Osteoblast (primary cell): Measurements from ENCODE around the gene KLHDC3. TPM values are rescaled to one million over a fixed set of nuclear protein-coding genes. Genes with fewer than 3 reads are reported as not detected.

Experiments used
- DNase-seq: peaks from one replicate; pipeline ENCODE4 v3.0.0; 2011; ENCODE audit warnings: low spot score, mixed read lengths; ENCODE audit not compliant: insufficient read length; ENCODE audit errors: missing footprints
- H2AFZ ChIP-seq: 2 replicates; pipeline ENCODE4 v1.6.0; 2011; ENCODE audit warnings: mild to moderate bottlenecking, low read length
- H3K27ac ChIP-seq: 2 replicates; pipeline ENCODE4 v1.5.1; 2011; ENCODE audit warnings: mild to moderate bottlenecking, low read depth, low read length, moderate library complexity
- H3K27me3 ChIP-seq: 2 replicates; pipeline ENCODE4 v1.6.0; 2012; ENCODE audit warnings: mild to moderate bottlenecking, control low read depth, inconsistent platforms, low read length, moderate library complexity; ENCODE audit not compliant: insufficient read depth
- H3K36me3 ChIP-seq: 2 replicates; pipeline ENCODE4 v1.5.1; 2011; ENCODE audit warnings: mild to moderate bottlenecking, low read length, control low read depth, moderate library complexity; ENCODE audit not compliant: insufficient read depth
- H3K4me1 ChIP-seq: 2 replicates; pipeline ENCODE4 v1.5.1; 2011; ENCODE audit warnings: mild to moderate bottlenecking, low read length, control low read depth, moderate library complexity; ENCODE audit not compliant: insufficient read depth
- H3K4me2 ChIP-seq: 2 replicates; pipeline ENCODE4 v1.6.0; 2011; ENCODE audit warnings: mild to moderate bottlenecking, low read length; ENCODE audit not compliant: insufficient read depth
- H3K4me3 ChIP-seq: fragments of 200-600 bp; sonication (generic); 3 replicates; pipeline ENCODE4 v1.5.1; 2012; ENCODE audit warnings: mild to moderate bottlenecking, low read length, inconsistent platforms; ENCODE audit not compliant: insufficient read depth
- H3K79me2 ChIP-seq: 2 replicates; pipeline ENCODE4 v1.6.0; 2012; ENCODE audit warnings: mild to moderate bottlenecking, low read length, control low read depth, inconsistent platforms; ENCODE audit not compliant: insufficient read depth
- H3K9me3 ChIP-seq: 2 replicates; pipeline ENCODE4 v1.5.1; 2011; ENCODE audit warnings: low read depth, low read length, control low read depth
- H4K20me1 ChIP-seq: 2 replicates; pipeline ENCODE4 v1.6.0; 2012; ENCODE audit warnings: mild to moderate bottlenecking, low read length, control low read depth; ENCODE audit not compliant: insufficient read depth
- CTCF ChIP-seq: IDR thresholded peaks from 2 replicates; pipeline ENCODE4 v1.5.1; 2011; ENCODE audit warnings: mild to moderate bottlenecking, low read depth, low read length, moderate library complexity; ENCODE audit errors: extremely low read depth
- total RNA-seq: library from RNA; depleted of rRNA; stranded (reverse); fragments of >200 nt; gene quantifications from 2 replicates; pipeline ENCODE4 v1.2.3, GENCODE V29; 2012

KLHDC3 gene
- total RNA-seq, 1 donor = 122 TPM

GRCh38 chr6:43026365-43026764, 12.3 kb downstream of the KLHDC3 start:
- Histone ChIP-seq H3K79me2 (peaks cover 36% of the 10 kb centered on the region), H3K4me3 (no peak overlapping the region), H3K36me3 (peaks cover 58% of the 10 kb centered on the region), H2AFZ (no peak overlapping the region), H3K9me3 (no peaks in the 10 kb centered on the region), H3K4me1 (peaks cover 7% of the 10 kb centered on the region), H3K27me3 (no peaks in the 10 kb centered on the region), H4K20me1 (peaks cover 20% of the 10 kb centered on the region), H3K27ac (no peak overlapping the region), H3K4me2 (no peak overlapping the region)
- no peak for DNase-seq
- TF ChIP-seq CTCF = no peak

- Histone ChIP-seq H3K9me3 (no peaks in the 10 kb centered on the region), H3K27me3 (no peaks in the 10 kb centered on the region), H3K79me2 (peaks cover 14% of the 10 kb centered on the region), H3K4me1 (no peaks in the 10 kb centered on the region), H4K20me1 (peaks cover 9% of the 10 kb centered on the region), H3K4me2 (no peak overlapping the region), H3K27ac (no peak overlapping the region), H3K36me3 (peaks cover 73% of the 10 kb centered on the region), H3K4me3 (no peak overlapping the region), H2AFZ (no peak overlapping the region)
- no peak for DNase-seq
- TF ChIP-seq CTCF = no peak
Observed at GRCh38 chr6:43029120-43029519, 15.1 kb downstream of the KLHDC3 start.

- no peak for TF ChIP-seq CTCF
- Histone ChIP-seq H2AFZ (no peak overlapping the region), H3K4me1 (no peaks in the 10 kb centered on the region), H3K27me3 (no peaks in the 10 kb centered on the region), H3K36me3 (peaks cover 68% of the 10 kb centered on the region), H3K4me2 (no peak overlapping the region), H3K79me2 (peaks cover under 1% of the 10 kb centered on the region), H3K4me3 (no peak overlapping the region), H3K27ac (no peak overlapping the region), H3K9me3 (no peaks in the 10 kb centered on the region), H4K20me1 (peaks cover 2% of the 10 kb centered on the region)
- no peak for DNase-seq
Observed at GRCh38 chr6:43032326-43032725, 18.3 kb downstream of the KLHDC3 start.

- Histone ChIP-seq H3K79me2 (no peaks in the 10 kb centered on the region), H3K27me3 (no peaks in the 10 kb centered on the region), H3K9me3 (no peaks in the 10 kb centered on the region), H3K4me1 (no peaks in the 10 kb centered on the region), H4K20me1 (peaks cover 2% of the 10 kb centered on the region), H2AFZ (no peak overlapping the region), H3K4me3 (no peak overlapping the region), H3K4me2 (no peak overlapping the region), H3K27ac (no peak overlapping the region), H3K36me3 (peaks cover 69% of the 10 kb centered on the region)
- no peak for TF ChIP-seq CTCF
- DNase-seq = peak; percentile 39
Observed at GRCh38 chr6:43033496-43034189, 19.6 kb downstream of the KLHDC3 start.
